K562 (cell line): ENCODE results near the gene AGRN. TPM values are rescaled to one million over a fixed set of nuclear protein-coding genes. Genes with fewer than 3 reads are reported as not detected.

ENCODE experiments used
- HCFC1 ChIP-seq: IDR thresholded peaks from 2 replicates; pipeline ENCODE4 v1.6.1; 2012; ENCODE audit warnings: low read depth, low read length, improper control_type of control experiment
- RBBP5 ChIP-seq: fragments of 200-600 bp; sonication (generic); IDR thresholded peaks from 2 replicates; pipeline ENCODE4 v1.6.1; 2012; ENCODE audit warnings: borderline replicate concordance, mild to moderate bottlenecking, low read length, control low read depth, inconsistent platforms; ENCODE audit not compliant: insufficient read depth, poor library complexity, severe bottlenecking
- SP2 ChIP-seq: IDR thresholded peaks from 2 replicates; pipeline ENCODE4 v1.6.1; 2011; ENCODE audit warnings: mild to moderate bottlenecking, low read depth, low read length, moderate library complexity; ENCODE audit not compliant: poor library complexity, severe bottlenecking; ENCODE audit errors: extremely low read depth
- ZNF655 ChIP-seq: fragments of 250-450 bp; sonication (Bioruptor Pico); IDR thresholded peaks from 2 replicates; pipeline ENCODE4 v1.5.0; 2021
- polyA plus RNA-seq, 8 experiments: library from polyadenylated mRNA; depleted of rRNA in 4 of 8; stranded (reverse) in 5 of 8; unstranded in 3 of 8; fragments of >200 nt; fragmentation: Nextera tagmentation in 2 of 8; fragmentation: Illumina TruSeq in 1 of 8; extraction: Ambion mirVana in 2 of 8; extraction: Trizol in 1 of 8; gene quantifications; 2 replicates each; pipeline versions ENCODE4 v1.2.1 to v1.2.3, GENCODE V29; 2011 to 2014; ENCODE audit warnings: inconsistent platforms in 1 of 8, missing spikeins in 1 of 8
- total RNA-seq, 7 experiments: library from RNA; depleted of rRNA in 6 of 7; stranded (reverse); fragments of >200 nt in 6 of 7; fragmentation: Illumina TruSeq in 2 of 7; extraction: Trizol in 2 of 7; gene quantifications; 2 replicates each; pipeline versions ENCODE4 v1.2.1 to v1.2.3, GENCODE V29; 2011 to 2021; ENCODE audit warnings: low replicate concordance in 1 of 7
- TF ChIP-seq, protein P1 (sequence below): fragments of 250-450 bp; sonication (Bioruptor Pico); IDR thresholded peaks from 2 replicates; pipeline ENCODE4 v1.5.1; 2021; ENCODE audit warnings: mild to moderate bottlenecking
- TF ChIP-seq, protein P2 (sequence below), 2 experiments: fragments of 450-650 bp in 1 of 2; IDR thresholded peaks; 2 replicates each; pipeline ENCODE4 v1.6.1; 2011 to 2017; ENCODE audit warnings: low read depth in 2 of 2, antibody characterized with exemption in 1 of 2, borderline replicate concordance in 1 of 2, low read length in 1 of 2, mild to moderate bottlenecking in 1 of 2, mixed read lengths in 1 of 2; ENCODE audit not compliant: control insufficient read depth in 1 of 2
- TF ChIP-seq, protein P3 (sequence below): fragments of 450-650 bp; formaldehyde crosslinking; IDR thresholded peaks from 2 replicates; pipeline ENCODE4 v1.4.0; 2020; ENCODE audit warnings: mild to moderate bottlenecking, moderate library complexity
- TF ChIP-seq, protein P4 (sequence below): sonication (generic); formaldehyde crosslinking; IDR thresholded peaks from 2 replicates; pipeline ENCODE4 v1.8.1; 2023; ENCODE audit warnings: missing genetic modification reagents, mild to moderate bottlenecking, borderline replicate concordance

Gene AGRN
- total and polyA plus RNA-seq, 9 of the 15 experiments (the other 6 are each of a cell fraction or from before 2014, with no cell fraction given) = 0.04 to 111 (median 18.1) TPM

DNA sequence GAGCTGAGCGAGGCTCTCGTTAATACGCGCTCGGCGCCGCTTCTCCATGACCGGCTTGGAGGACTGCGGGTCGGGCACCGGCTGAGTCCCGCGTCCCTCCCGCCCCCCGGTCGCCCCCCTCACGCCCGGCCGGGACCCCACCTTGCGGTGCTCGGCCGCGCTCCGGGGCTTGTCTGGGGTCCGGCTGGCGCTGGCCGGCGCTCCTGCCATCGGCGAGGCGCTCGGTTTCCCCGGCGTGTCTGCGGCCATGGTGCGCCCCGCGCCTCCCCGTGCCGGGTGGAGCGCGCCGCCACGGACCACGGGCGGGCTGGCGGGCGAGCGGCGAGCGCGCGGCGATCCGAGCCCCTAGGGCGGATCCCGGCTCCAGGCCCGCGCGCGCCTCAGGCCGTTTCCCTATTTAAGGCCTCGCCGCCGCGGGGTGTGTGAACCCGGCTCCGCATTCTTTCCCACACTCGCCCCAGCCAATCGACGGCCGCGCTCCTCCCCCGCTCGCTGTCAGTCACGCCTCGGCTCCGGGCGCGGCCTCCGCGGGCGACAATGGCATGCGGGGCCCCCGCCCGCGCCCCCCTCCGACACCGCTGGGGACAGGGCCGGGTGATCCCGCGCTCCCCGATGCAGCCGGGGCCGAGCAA lies 20.1 kb upstream of the AGRN start, which contains the start of gene HES4 (continued):
- TF ChIP-seq, protein P1, sequence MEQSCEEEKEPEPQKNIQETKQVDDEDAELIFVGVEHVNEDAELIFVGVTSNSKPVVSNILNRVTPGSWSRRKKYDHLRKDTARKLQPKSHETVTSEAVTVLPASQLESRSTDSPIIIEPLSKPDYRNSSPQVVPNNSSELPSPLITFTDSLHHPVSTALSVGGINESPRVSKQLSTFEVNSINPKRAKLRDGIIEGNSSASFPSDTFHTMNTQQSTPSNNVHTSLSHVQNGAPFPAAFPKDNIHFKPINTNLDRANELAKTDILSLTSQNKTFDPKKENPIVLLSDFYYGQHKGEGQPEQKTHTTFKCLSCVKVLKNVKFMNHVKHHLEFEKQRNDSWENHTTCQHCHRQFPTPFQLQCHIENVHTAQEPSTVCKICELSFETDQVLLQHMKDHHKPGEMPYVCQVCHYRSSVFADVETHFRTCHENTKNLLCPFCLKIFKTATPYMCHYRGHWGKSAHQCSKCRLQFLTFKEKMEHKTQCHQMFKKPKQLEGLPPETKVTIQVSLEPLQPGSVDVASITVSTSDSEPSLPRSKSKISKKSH (CRISPR knock-in tag) = no peak
- TF ChIP-seq, protein P2, sequence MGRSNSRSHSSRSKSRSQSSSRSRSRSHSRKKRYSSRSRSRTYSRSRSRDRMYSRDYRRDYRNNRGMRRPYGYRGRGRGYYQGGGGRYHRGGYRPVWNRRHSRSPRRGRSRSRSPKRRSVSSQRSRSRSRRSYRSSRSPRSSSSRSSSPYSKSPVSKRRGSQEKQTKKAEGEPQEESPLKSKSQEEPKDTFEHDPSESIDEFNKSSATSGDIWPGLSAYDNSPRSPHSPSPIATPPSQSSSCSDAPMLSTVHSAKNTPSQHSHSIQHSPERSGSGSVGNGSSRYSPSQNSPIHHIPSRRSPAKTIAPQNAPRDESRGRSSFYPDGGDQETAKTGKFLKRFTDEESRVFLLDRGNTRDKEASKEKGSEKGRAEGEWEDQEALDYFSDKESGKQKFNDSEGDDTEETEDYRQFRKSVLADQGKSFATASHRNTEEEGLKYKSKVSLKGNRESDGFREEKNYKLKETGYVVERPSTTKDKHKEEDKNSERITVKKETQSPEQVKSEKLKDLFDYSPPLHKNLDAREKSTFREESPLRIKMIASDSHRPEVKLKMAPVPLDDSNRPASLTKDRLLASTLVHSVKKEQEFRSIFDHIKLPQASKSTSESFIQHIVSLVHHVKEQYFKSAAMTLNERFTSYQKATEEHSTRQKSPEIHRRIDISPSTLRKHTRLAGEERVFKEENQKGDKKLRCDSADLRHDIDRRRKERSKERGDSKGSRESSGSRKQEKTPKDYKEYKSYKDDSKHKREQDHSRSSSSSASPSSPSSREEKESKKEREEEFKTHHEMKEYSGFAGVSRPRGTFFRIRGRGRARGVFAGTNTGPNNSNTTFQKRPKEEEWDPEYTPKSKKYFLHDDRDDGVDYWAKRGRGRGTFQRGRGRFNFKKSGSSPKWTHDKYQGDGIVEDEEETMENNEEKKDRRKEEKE (IDR thresholded peaks at IDR 0.05; ENCODE audit: borderline replicate concordance in 1 of 2, control insufficient read depth in 1 of 2, low read depth in 2 of 2, low read length in 1 of 2) = peak in 1 of 2 experiments; percentile 24; a peak in 1 of 4 replicates
- TF ChIP-seq RBBP5 (no peak), ZNF655 (CRISPR knock-in tag) (no peak), SP2 (no peak), HCFC1 (peak; percentile 7; the same call in 1 of the 2 replicates)
- TF ChIP-seq, protein P3, sequence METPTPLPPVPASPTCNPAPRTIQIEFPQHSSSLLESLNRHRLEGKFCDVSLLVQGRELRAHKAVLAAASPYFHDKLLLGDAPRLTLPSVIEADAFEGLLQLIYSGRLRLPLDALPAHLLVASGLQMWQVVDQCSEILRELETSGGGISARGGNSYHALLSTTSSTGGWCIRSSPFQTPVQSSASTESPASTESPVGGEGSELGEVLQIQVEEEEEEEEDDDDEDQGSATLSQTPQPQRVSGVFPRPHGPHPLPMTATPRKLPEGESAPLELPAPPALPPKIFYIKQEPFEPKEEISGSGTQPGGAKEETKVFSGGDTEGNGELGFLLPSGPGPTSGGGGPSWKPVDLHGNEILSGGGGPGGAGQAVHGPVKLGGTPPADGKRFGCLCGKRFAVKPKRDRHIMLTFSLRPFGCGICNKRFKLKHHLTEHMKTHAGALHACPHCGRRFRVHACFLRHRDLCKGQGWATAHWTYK (CRISPR knock-in tag) = 0 out of 2 replicates have a peak, but pooled peaks have one; percentile 27
- TF ChIP-seq, protein P4, sequence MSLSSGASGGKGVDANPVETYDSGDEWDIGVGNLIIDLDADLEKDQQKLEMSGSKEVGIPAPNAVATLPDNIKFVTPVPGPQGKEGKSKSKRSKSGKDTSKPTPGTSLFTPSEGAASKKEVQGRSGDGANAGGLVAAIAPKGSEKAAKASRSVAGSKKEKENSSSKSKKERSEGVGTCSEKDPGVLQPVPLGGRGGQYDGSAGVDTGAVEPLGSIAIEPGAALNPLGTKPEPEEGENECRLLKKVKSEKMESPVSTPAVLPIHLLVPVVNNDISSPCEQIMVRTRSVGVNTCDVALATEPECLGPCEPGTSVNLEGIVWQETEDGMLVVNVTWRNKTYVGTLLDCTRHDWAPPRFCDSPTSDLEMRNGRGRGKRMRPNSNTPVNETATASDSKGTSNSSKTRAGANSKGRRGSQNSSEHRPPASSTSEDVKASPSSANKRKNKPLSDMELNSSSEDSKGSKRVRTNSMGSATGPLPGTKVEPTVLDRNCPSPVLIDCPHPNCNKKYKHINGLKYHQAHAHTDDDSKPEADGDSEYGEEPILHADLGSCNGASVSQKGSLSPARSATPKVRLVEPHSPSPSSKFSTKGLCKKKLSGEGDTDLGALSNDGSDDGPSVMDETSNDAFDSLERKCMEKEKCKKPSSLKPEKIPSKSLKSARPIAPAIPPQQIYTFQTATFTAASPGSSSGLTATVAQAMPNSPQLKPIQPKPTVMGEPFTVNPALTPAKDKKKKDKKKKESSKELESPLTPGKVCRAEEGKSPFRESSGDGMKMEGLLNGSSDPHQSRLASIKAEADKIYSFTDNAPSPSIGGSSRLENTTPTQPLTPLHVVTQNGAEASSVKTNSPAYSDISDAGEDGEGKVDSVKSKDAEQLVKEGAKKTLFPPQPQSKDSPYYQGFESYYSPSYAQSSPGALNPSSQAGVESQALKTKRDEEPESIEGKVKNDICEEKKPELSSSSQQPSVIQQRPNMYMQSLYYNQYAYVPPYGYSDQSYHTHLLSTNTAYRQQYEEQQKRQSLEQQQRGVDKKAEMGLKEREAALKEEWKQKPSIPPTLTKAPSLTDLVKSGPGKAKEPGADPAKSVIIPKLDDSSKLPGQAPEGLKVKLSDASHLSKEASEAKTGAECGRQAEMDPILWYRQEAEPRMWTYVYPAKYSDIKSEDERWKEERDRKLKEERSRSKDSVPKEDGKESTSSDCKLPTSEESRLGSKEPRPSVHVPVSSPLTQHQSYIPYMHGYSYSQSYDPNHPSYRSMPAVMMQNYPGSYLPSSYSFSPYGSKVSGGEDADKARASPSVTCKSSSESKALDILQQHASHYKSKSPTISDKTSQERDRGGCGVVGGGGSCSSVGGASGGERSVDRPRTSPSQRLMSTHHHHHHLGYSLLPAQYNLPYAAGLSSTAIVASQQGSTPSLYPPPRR = no peak
